NCI-H774 (cell line): ENCODE measurements around the gene GNAQ.
"Not testable (repeated sequence)": the region's sequence is repeated elsewhere in the genome, so short reads cannot be mapped to it uniquely, and the experiment has no call there.

Experiments
- DNase-seq: peaks from one replicate; lab custom pipeline; 2025; lab: John Stamatoyannopoulos, UW

Gene GNAQ

GRCh38 chr9:77877976-77878375 lies 153.6 kb downstream of the GNAQ start:
- DNase-seq = no peak

GRCh38 chr9:77876590-77876989 lies 155.0 kb downstream of the GNAQ start:
- no peak for DNase-seq

- DNase-seq = no peak
These were observed 155.5 kb downstream of the GNAQ start for GRCh38 chr9:77876091-77876490.

GRCh38 chr9:77872863-77873262 lies 158.7 kb downstream of the GNAQ start:
- no peak for DNase-seq

- no peak for DNase-seq
These were observed 159.4 kb downstream of the GNAQ start for GRCh38 chr9:77872177-77872576.

- DNase-seq = no peak
These were observed 160.1 kb downstream of the GNAQ start for GRCh38 chr9:77871483-77871882.

- no peak for DNase-seq
These were observed 164.7 kb downstream of the GNAQ start for GRCh38 chr9:77866878-77867277.

GRCh38 chr9:77865385-77866047 lies 166.1 kb downstream of the GNAQ start:
- no peak for DNase-seq

- DNase-seq = no peak
These were observed 167.3 kb downstream of the GNAQ start for GRCh38 chr9:77864211-77864889.

GRCh38 chr9:77863638-77864037 lies 168.0 kb downstream of the GNAQ start:
- DNase-seq = not testable (repeated sequence)

- not testable (repeated sequence) for DNase-seq
These were observed 170.7 kb downstream of the GNAQ start for GRCh38 chr9:77860953-77861352.

GRCh38 chr9:77857513-77858259 lies 173.9 kb downstream of the GNAQ start:
- DNase-seq = no peak

- no peak for DNase-seq
These were observed 175.0 kb downstream of the GNAQ start for GRCh38 chr9:77856615-77857014.

GRCh38 chr9:77854916-77855311 lies 176.7 kb downstream of the GNAQ start:
- DNase-seq = no peak

- DNase-seq = no peak
These were observed 177.2 kb downstream of the GNAQ start for GRCh38 chr9:77854258-77854915.

- no peak for DNase-seq
These were observed 177.9 kb downstream of the GNAQ start for GRCh38 chr9:77853716-77854115.

GRCh38 chr9:77851882-77852595 lies 179.6 kb downstream of the GNAQ start:
- no peak for DNase-seq

GRCh38 chr9:77848897-77849296 lies 182.7 kb downstream of the GNAQ start:
- no peak for DNase-seq

GRCh38 chr9:77848404-77848803 lies 183.2 kb downstream of the GNAQ start:
- no peak for DNase-seq

GRCh38 chr9:77847626-77848025 lies 184.0 kb downstream of the GNAQ start:
- no peak for DNase-seq

GRCh38 chr9:77847059-77847499 lies 184.5 kb downstream of the GNAQ start:
- DNase-seq = no peak

GRCh38 chr9:77844415-77844814 lies 187.2 kb downstream of the GNAQ start:
- DNase-seq = no peak
